GM21619 (cell line): ENCODE data around the gene TMCC2.

Experiments
- ATAC-seq: cut with Tn5 transposase; IDR thresholded peaks from one replicate; pipeline ENCODE4 v1.9.1; 2021; ENCODE audit not compliant: unreplicated experiment

TMCC2 gene

GRCh38 chr1:205259998-205260397 is 32.3 kb downstream of the TMCC2 start:
- ATAC-seq: no peak

- no peak for ATAC-seq
Observed at GRCh38 chr1:205260948-205261732, 33.4 kb downstream of the TMCC2 start.

GRCh38 chr1:205261946-205262691 is 34.4 kb downstream of the TMCC2 start:
- ATAC-seq: no peak

- no peak for ATAC-seq
Observed at GRCh38 chr1:205262731-205263171, 35.0 kb downstream of the TMCC2 start.

GRCh38 chr1:205263580-205264190 is 35.9 kb downstream of the TMCC2 start:
- ATAC-seq: no peak

- no peak for ATAC-seq
Observed at GRCh38 chr1:205266611-205267305, 39.0 kb downstream of the TMCC2 start.

- no peak for ATAC-seq
Observed at GRCh38 chr1:205267306-205267902, 39.7 kb downstream of the TMCC2 start.

- ATAC-seq: no peak
Observed at GRCh38 chr1:205268846-205269680, 41.3 kb downstream of the TMCC2 start.

GRCh38 chr1:205269711-205270110 is 42.0 kb downstream of the TMCC2 start:
- ATAC-seq: no peak

GRCh38 chr1:205270271-205270670 is 42.5 kb downstream of the TMCC2 start:
- ATAC-seq: no peak

- ATAC-seq: no peak
Observed at GRCh38 chr1:205270764-205271163, 43.0 kb downstream of the TMCC2 start.

GRCh38 chr1:205271277-205271676 is 43.5 kb downstream of the TMCC2 start:
- ATAC-seq: no peak

- no peak for ATAC-seq
Observed at GRCh38 chr1:205271745-205272144, 44.0 kb downstream of the TMCC2 start.

GRCh38 chr1:205272536-205272935 is 44.8 kb downstream of the TMCC2 start:
- ATAC-seq: no peak

- ATAC-seq: peak; percentile 85
Observed at GRCh38 chr1:205273551-205273982, 45.8 kb downstream of the TMCC2 start.

GRCh38 chr1:205274041-205274691 is 46.4 kb downstream of the TMCC2 start:
- ATAC-seq: no peak

- ATAC-seq: no peak
Observed at GRCh38 chr1:205275133-205275532, 47.4 kb downstream of the TMCC2 start.

GRCh38 chr1:205275916-205276688 is 48.4 kb downstream of the TMCC2 start:
- ATAC-seq: no peak

GRCh38 chr1:205276689-205277065 is 48.9 kb downstream of the TMCC2 start:
- ATAC-seq: no peak
